Heart right ventricle (tissue), 16 donors: Measurements from ENCODE around the gene TEDC1. TPM values are rescaled to one million over a fixed set of nuclear protein-coding genes. Genes with fewer than 3 reads are reported as not detected.
"Not testable (repeated sequence)": the region's sequence is repeated elsewhere in the genome, so short reads cannot be mapped to it uniquely, and the experiment has no call there.

Experiments
- ATAC-seq, 8 donors: fragments of 200-7000 bp; cut with Tn5 transposase; one replicate each; pipeline ENCODE4 v1.9.1; 2020; ENCODE audit warnings: mild to moderate bottlenecking in 8 of 8, moderate library complexity in 8 of 8, moderate number of reproducible peaks in 1 of 8
- DNase-seq, 2 donors: peaks; one replicate each; pipeline ENCODE4 v3.0.0-alpha.2; 2020
- H3K27ac ChIP-seq, 10 donors: fragments of 200-600 bp; sonication (generic) in 2 of 10; one replicate each; pipeline versions ENCODE4 v1.5.0 to v1.8.0; 2020 to 2022; ENCODE audit warnings: mild to moderate bottlenecking in 3 of 10
- H3K27me3 ChIP-seq, 7 donors: fragments of 200-600 bp; one replicate each; pipeline ENCODE4 v1.8.0; 2021 to 2022; ENCODE audit warnings: mild to moderate bottlenecking in 2 of 7
- H3K36me3 ChIP-seq, 9 donors: fragments of 200-600 bp; sonication (generic) in 1 of 9; one replicate each; pipeline versions ENCODE4 v1.5.0 to v1.8.0; 2020 to 2022; ENCODE audit warnings: mild to moderate bottlenecking in 2 of 9
- H3K4me1 ChIP-seq, 9 donors: fragments of 200-600 bp; sonication (generic) in 1 of 9; one replicate each; pipeline versions ENCODE4 v1.5.0 to v1.8.0; 2020 to 2022; ENCODE audit warnings: mild to moderate bottlenecking in 4 of 9
- H3K4me3 ChIP-seq, 10 donors: fragments of 200-600 bp; sonication (generic) in 2 of 10; one replicate each; pipeline versions ENCODE4 v1.5.0 to v1.8.0; 2020 to 2022; ENCODE audit warnings: mild to moderate bottlenecking in 7 of 10, moderate library complexity in 2 of 10
- H3K9me3 ChIP-seq, 11 donors: fragments of 200-600 bp in 10 of 11; sonication (generic) in 2 of 11; one replicate each; pipeline versions ENCODE4 v1.5.0 to v1.8.0; 2013 to 2022; ENCODE audit warnings: mild to moderate bottlenecking in 2 of 11, control low read depth in 1 of 11, moderate library complexity in 1 of 11
- CTCF ChIP-seq, 9 donors: fragments of 200-600 bp; sonication (generic) in 2 of 9; IDR thresholded peaks; one replicate each; pipeline versions ENCODE4 v1.5.0 to v1.8.0; 2021 to 2022; ENCODE audit warnings: antibody characterized with exemption in 9 of 9, mild to moderate bottlenecking in 5 of 9, moderate library complexity in 1 of 9
- WGBS, 2 donors: extraction: QIAGEN DNeasy Blood & Tissue Kit; methylation state at CpG; one replicate each; pipeline ENCODE4 v1.1.7; 2013; ENCODE audit warnings: inconsistent platforms in 1 of 2; 5-methylcytosine and 5-hydroxymethylcytosine counted together
- intact Hi-C, 10 donors: fragments of 100-400 bp; cut with DNase I; formaldehyde crosslinking; loops; one replicate each; pipeline versions ENCODE4 v1.11.1 to v1.14.2; 2022
- polyA plus RNA-seq, 2 donors: library from polyadenylated mRNA; stranded (reverse); fragments of 200-250 nt; gene quantifications; one replicate each; pipeline ENCODE4 v1.2.3, GENCODE V29; 2013
- total RNA-seq, 10 donors: library from RNA; stranded (reverse); fragmentation: NEBNext Ultra II Directional in 3 of 10; extraction: Animal tissue kit (Norgen Biotek cat#: 25700) in 3 of 10; gene quantifications; one replicate each; pipeline versions ENCODE4 v1.2.1 to v1.2.4, GENCODE V29; 2021 to 2023
- donor health status: Arrhythmogenic right ventricular cardiomyopathy.
- donor health status: ischemic (EF 13 %, LVEDD 7.1; RV severe dilation, severe dysfunction).
- donor health status: healthy with polysubstance abuse.
- donor health status: DM: no; HTN: yes; CAD: no.
- donor health status: DM: no; HTN: no; CAD: no.
- donor health status: ischemic (EF 25% LVEDD 6.9; RV normal size, moderate dysfunction).
- donor health status: ischemic (EF 25% LVEDD 5.7; RV mildly dilated, moderate dysfunction).
- donor health status: healthy.
- donor health status: DM: yes; HTN: yes; CAD: no.
- donor health status: Ischemic cardiomyopathy.
- donor health status: ischemic (EF 35%, LVEDD 5.7; RV mildly dilated, moderate dysfunction).
- donor health status: nonischemic (EF 11% LVEDD 7.7; RV severe dilation, severe dysfunction).
- donor health status: DM: yes; HTN: yes; CAD: no.
- donor health status: PGD.
- donor health status: ischemic (EF 29% LVEDD 5.4; RV normal size, mild dysfunction).
- donor health status: nonischemic (EF 23%, LVEDD 6.1; RV moderate dilation, normal function).

The TEDC1 gene
- total and polyA plus RNA-seq, 12 donors: 2.3 to 10.0 (median 4.4) TPM

- WGBS, 2 donors: 94 to 96% methylated on average over 10 to 19 of the region's 24 CpGs
- intact Hi-C loops, H3K4me3 ChIP-seq, DNase-seq, H3K27ac ChIP-seq, H3K4me1 ChIP-seq, H3K36me3 ChIP-seq: not testable (repeated sequence)
- peaks cover 0 to 12% (median 0%) of the 10 kb centered on the region in 7 donors for H3K27me3 ChIP-seq
- H3K9me3 ChIP-seq: peaks cover 0 to 22% (median 14%) of the 10 kb centered on the region in 11 donors
- ATAC-seq: peak in 1 of 8 donors; percentile 67
Measured at GRCh38 chr14:105547072-105547471, 56.0 kb downstream of the TEDC1 start.

DNA sequence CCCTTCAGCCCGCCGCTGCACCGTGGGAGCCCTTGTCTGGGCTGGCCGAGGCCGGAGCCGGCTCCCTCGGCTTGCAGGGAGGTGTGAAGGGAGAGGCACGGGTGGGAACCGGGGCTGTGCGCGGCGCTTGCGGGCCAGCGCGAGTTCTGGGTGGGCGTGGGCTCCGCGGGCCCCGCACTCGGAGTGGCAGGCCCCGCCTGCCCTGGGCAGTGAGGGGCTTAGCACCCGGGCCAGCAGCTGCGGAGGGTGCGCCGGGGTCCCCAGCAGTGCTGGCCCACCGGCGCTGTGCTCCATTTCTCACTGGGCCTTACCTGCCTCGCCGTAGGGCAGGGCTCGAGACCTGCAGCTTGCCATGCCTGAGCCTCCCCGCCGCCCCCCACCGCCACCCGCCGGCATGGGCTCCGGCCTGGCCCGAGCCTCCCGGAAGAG, 56.7 kb downstream of the TEDC1 start:
- Histone ChIP-seq H3K36me3 (no peaks in the 10 kb centered on the region), H3K27me3 (peaks cover 0 to 12% (median 0%) of the 10 kb centered on the region in 7 donors), H3K4me1 (no peaks in the 10 kb centered on the region), H3K27ac (no peak overlapping the region), H3K9me3 (peaks cover 0 to 15% (median 9%) of the 10 kb centered on the region in 11 donors), H3K4me3 (no peak overlapping the region)
- ATAC-seq (no peak), DNase-seq (no peak)
- no peak for TF ChIP-seq CTCF (IDR thresholded peaks at IDR 0.05)
- 96 to 97% methylated on average over 38 of the region's 38 CpGs for WGBS, 2 donors
- intact Hi-C loops: no loop called here

Other genes with a start within 250 kb of the TEDC1 start
- 10 to 100 TPM; 28.1 to 49.7 (median 32.2) TPM for gene BTBD6, start 242.7 kb upstream of the TEDC1 start, total RNA-seq
- gene BTBD6, start 242.7 kb upstream of the TEDC1 start, polyA plus RNA-seq: 10 to 100 TPM; 40.9 to 58.2 TPM
- 10 to 100 TPM; 12.7 to 18.9 (median 16.2) TPM for gene BRF1, start 190.2 kb upstream of the TEDC1 start, total RNA-seq
- gene BRF1, start 190.2 kb upstream of the TEDC1 start, polyA plus RNA-seq: 10 to 100 TPM; 12.9 to 30.8 TPM
- 10 to 100 TPM; 41.8 to 78.9 (median 54.6) TPM for gene PACS2, start 176.5 kb upstream of the TEDC1 start, total RNA-seq
- 100 to 1,000 TPM in 1 of 2 donors, 10 to 100 TPM in 1; 42.9 to 123 TPM for gene PACS2, start 176.5 kb upstream of the TEDC1 start, polyA plus RNA-seq
- gene TEX22, start 92.7 kb upstream of the TEDC1 start, total RNA-seq: 1 to 10 TPM in 4 of 10 donors, under 1 TPM in 4, not detected in 2; 0.42 to 2.0 (median 1.00) TPM
- gene TEX22, start 92.7 kb upstream of the TEDC1 start, polyA plus RNA-seq: under 1 TPM; 0.07 to 0.22 TPM
- 100 to 1,000 TPM; 104 to 209 (median 133) TPM for gene MTA1, start 71.4 kb upstream of the TEDC1 start, total RNA-seq
- 100 to 1,000 TPM in 1 of 2 donors, 10 to 100 TPM in 1; 94.4 to 250 TPM for gene MTA1, start 71.4 kb upstream of the TEDC1 start, polyA plus RNA-seq
- gene CRIP2, start 16.4 kb upstream of the TEDC1 start, total RNA-seq: 1,000 to 10,000 TPM in 3 of 10 donors, 100 to 1,000 TPM in 7; 731 to 1,223 (median 884) TPM
- 1,000 to 10,000 TPM; 1,120 to 1,194 TPM for gene CRIP2, start 16.4 kb upstream of the TEDC1 start, polyA plus RNA-seq
- gene CRIP1, start 4.4 kb upstream of the TEDC1 start, total RNA-seq: 100 to 1,000 TPM in 1 of 10 donors, 10 to 100 TPM in 9; 34.0 to 131 (median 51.0) TPM
- 100 to 1,000 TPM; 149 to 170 TPM for gene CRIP1, start 4.4 kb upstream of the TEDC1 start, polyA plus RNA-seq
- 1 to 10 TPM in 8 of 10 donors, under 1 TPM in 2; 0.93 to 2.3 (median 1.7) TPM for gene TMEM121, start 35.3 kb downstream of the TEDC1 start, total RNA-seq
- gene TMEM121, start 35.3 kb downstream of the TEDC1 start, polyA plus RNA-seq: 1 to 10 TPM; 1.3 to 2.6 TPM